ENCODE measurements around the gene SETD1B.
"Not testable (repeated sequence)": the region's sequence is repeated elsewhere in the genome, so short reads cannot be mapped to it uniquely, and the experiment has no call there.

The SETD1B gene

GRCh38 chr12:121861636-121862254, 57.9 kb downstream of the SETD1B start:
- H3K9ac ChIP-seq = no peak overlapping the region
- H3K4me3 ChIP-seq = no peak overlapping the region
- no peak overlapping the region for H3K27ac ChIP-seq
- H3K4me1 ChIP-seq = peaks cover 13% of the 10 kb centered on the region
- no peaks in the 10 kb centered on the region for H3K36me3 ChIP-seq
- H3K4me2 ChIP-seq = no peak overlapping the region
- no peak for TF ChIP-seq Cebpa-rat (IDR thresholded peaks at IDR 0.05)
- no peaks in the 10 kb centered on the region for H3K27me3 ChIP-seq
- H3K9me3 ChIP-seq = no peaks in the 10 kb centered on the region
- H4K20me1 ChIP-seq = no peaks in the 10 kb centered on the region

GRCh38 chr12:121866331-121866730, 62.5 kb downstream of the SETD1B start:
- TF ChIP-seq Cebpa-rat (IDR thresholded peaks at IDR 0.05) = no peak
- H4K20me1 ChIP-seq = no peaks in the 10 kb centered on the region
- no peak overlapping the region for H3K4me2 ChIP-seq
- no peak overlapping the region for H3K9ac ChIP-seq
- no peaks in the 10 kb centered on the region for H3K9me3 ChIP-seq
- H3K27me3 ChIP-seq = no peaks in the 10 kb centered on the region
- no peaks in the 10 kb centered on the region for H3K4me1 ChIP-seq
- H3K27ac ChIP-seq = no peak overlapping the region
- no peak overlapping the region for H3K4me3 ChIP-seq
- no peaks in the 10 kb centered on the region for H3K36me3 ChIP-seq

GRCh38 chr12:121869229-121869628, 65.4 kb downstream of the SETD1B start:
- H3K9me3 ChIP-seq, H3K36me3 ChIP-seq, H3K4me2 ChIP-seq, H4K20me1 ChIP-seq, H3K27ac ChIP-seq, H3K4me3 ChIP-seq, H3K9ac ChIP-seq, H3K27me3 ChIP-seq, H3K4me1 ChIP-seq: not testable (repeated sequence)

- TF ChIP-seq Cebpa-rat (IDR thresholded peaks at IDR 0.05) = no peak
- Histone ChIP-seq H3K36me3 (no peaks in the 10 kb centered on the region), H3K4me2 (no peak overlapping the region), H3K27me3 (no peaks in the 10 kb centered on the region), H3K4me3 (no peak overlapping the region), H3K27ac (no peak overlapping the region), H4K20me1 (no peaks in the 10 kb centered on the region), H3K9me3 (no peaks in the 10 kb centered on the region), H3K4me1 (no peaks in the 10 kb centered on the region), H3K9ac (no peak overlapping the region)
Observed at GRCh38 chr12:121871467-121871866, 67.7 kb downstream of the SETD1B start.

GRCh38 chr12:121872546-121873215, 68.9 kb downstream of the SETD1B start:
- no peaks in the 10 kb centered on the region for H3K36me3 ChIP-seq
- TF ChIP-seq Cebpa-rat (IDR thresholded peaks at IDR 0.05) = no peak
- H3K4me3 ChIP-seq = no peak overlapping the region
- no peaks in the 10 kb centered on the region for H3K9me3 ChIP-seq
- H4K20me1 ChIP-seq = no peaks in the 10 kb centered on the region
- H3K4me1 ChIP-seq = no peaks in the 10 kb centered on the region
- H3K27ac ChIP-seq = no peak overlapping the region
- no peak overlapping the region for H3K9ac ChIP-seq
- no peaks in the 10 kb centered on the region for H3K27me3 ChIP-seq
- H3K4me2 ChIP-seq = no peak overlapping the region

- Histone ChIP-seq H4K20me1 (no peaks in the 10 kb centered on the region), H3K36me3 (no peaks in the 10 kb centered on the region), H3K4me1 (no peaks in the 10 kb centered on the region), H3K4me2 (no peak overlapping the region), H3K4me3 (no peak overlapping the region), H3K27ac (no peak overlapping the region), H3K9ac (no peak overlapping the region), H3K27me3 (no peaks in the 10 kb centered on the region), H3K9me3 (no peaks in the 10 kb centered on the region)
- TF ChIP-seq Cebpa-rat (IDR thresholded peaks at IDR 0.05) = no peak
Observed at GRCh38 chr12:121873216-121873569, 69.4 kb downstream of the SETD1B start.

GRCh38 chr12:121874071-121874470, 70.3 kb downstream of the SETD1B start:
- Histone ChIP-seq H3K9me3 (no peaks in the 10 kb centered on the region), H3K9ac (no peak overlapping the region), H4K20me1 (no peaks in the 10 kb centered on the region), H3K4me1 (no peaks in the 10 kb centered on the region), H3K4me3 (no peak overlapping the region), H3K27me3 (no peaks in the 10 kb centered on the region), H3K36me3 (no peaks in the 10 kb centered on the region), H3K27ac (no peak overlapping the region), H3K4me2 (no peak overlapping the region)
- TF ChIP-seq Cebpa-rat (IDR thresholded peaks at IDR 0.05) = no peak

- no peak overlapping the region for H3K27ac ChIP-seq
- H3K4me3 ChIP-seq = no peak overlapping the region
- H3K4me2 ChIP-seq = no peak overlapping the region
- no peak for TF ChIP-seq Cebpa-rat (IDR thresholded peaks at IDR 0.05)
- no peak overlapping the region for H3K9ac ChIP-seq
- H3K4me1 ChIP-seq = no peaks in the 10 kb centered on the region
- H3K9me3 ChIP-seq = no peaks in the 10 kb centered on the region
- H3K27me3 ChIP-seq = no peaks in the 10 kb centered on the region
- H3K36me3 ChIP-seq = no peaks in the 10 kb centered on the region
- H4K20me1 ChIP-seq = no peaks in the 10 kb centered on the region
Observed at GRCh38 chr12:121875582-121875981, 71.8 kb downstream of the SETD1B start.

GRCh38 chr12:121876080-121876447, 72.3 kb downstream of the SETD1B start:
- H3K27me3 ChIP-seq, H3K4me3 ChIP-seq, H3K9me3 ChIP-seq, H3K36me3 ChIP-seq, H3K9ac ChIP-seq, H3K4me2 ChIP-seq, H3K4me1 ChIP-seq, H4K20me1 ChIP-seq, H3K27ac ChIP-seq: not testable (repeated sequence)
